HepG2 (cell line): Measurements from ENCODE around the gene ZFP36L2. TPM values are rescaled to one million over a fixed set of nuclear protein-coding genes. Genes with fewer than 3 reads are reported as not detected.
A peak's percentile ranks its signal among the peaks of the same experiment; 100 is the strongest.

ENCODE experiments used
- CBFB ChIP-seq: sonication (generic); formaldehyde crosslinking; IDR thresholded peaks from 2 replicates; pipeline ENCODE4 v1.4.0; 2020; ENCODE audit warnings: missing genetic modification reagents
- GATAD1 ChIP-seq: IDR thresholded peaks from 2 replicates; pipeline ENCODE4 v1.6.1; 2016; ENCODE audit warnings: missing genetic modification reagents, missing compliant biosample characterization
- NFE2 ChIP-seq: sonication (generic); formaldehyde crosslinking; IDR thresholded peaks from 2 replicates; pipeline ENCODE4 v1.4.0; 2020; ENCODE audit warnings: missing genetic modification reagents
- SNAI1 ChIP-seq: sonication (generic); formaldehyde crosslinking; IDR thresholded peaks from 2 replicates; pipeline ENCODE4 v1.5.0; 2020; ENCODE audit warnings: mild to moderate bottlenecking, missing genetic modification reagents, borderline replicate concordance
- SPEN ChIP-seq: sonication (generic); formaldehyde crosslinking; IDR thresholded peaks from 2 replicates; pipeline ENCODE4 v1.5.1; 2020; ENCODE audit warnings: low read depth, mild to moderate bottlenecking, missing genetic modification reagents
- SUZ12 ChIP-seq: fragments of 150-350 bp; IDR thresholded peaks from 2 replicates; pipeline ENCODE4 v1.6.1; 2014; ENCODE audit warnings: low read depth, low read length
- TBP ChIP-seq: sonication (generic); formaldehyde crosslinking; IDR thresholded peaks from 2 replicates; pipeline ENCODE4 v1.5.0; 2020; ENCODE audit warnings: missing genetic modification reagents
- TBX3 ChIP-seq: fragments of 450-650 bp; IDR thresholded peaks from 2 replicates; pipeline ENCODE4 v1.6.1; 2017; ENCODE audit warnings: antibody characterized with exemption, mild to moderate bottlenecking, inconsistent platforms, borderline replicate concordance
- ZC3H13 ChIP-seq: sonication (generic); formaldehyde crosslinking; IDR thresholded peaks from 2 replicates; pipeline ENCODE4 v1.8.1; 2023; ENCODE audit warnings: mild to moderate bottlenecking, missing genetic modification reagents, moderate library complexity
- ZFY ChIP-seq: sonication (generic); formaldehyde crosslinking; IDR thresholded peaks from 2 replicates; pipeline ENCODE4 v1.4.0; 2020; ENCODE audit warnings: missing genetic modification reagents
- ZNF333 ChIP-seq: sonication (generic); formaldehyde crosslinking; IDR thresholded peaks from 2 replicates; pipeline ENCODE4 v1.4.0; 2020; ENCODE audit warnings: mild to moderate bottlenecking, missing genetic modification reagents, borderline replicate concordance
- ZNF724P ChIP-seq: sonication (generic); formaldehyde crosslinking; IDR thresholded peaks from 2 replicates; pipeline ENCODE4 v1.8.0; 2022; ENCODE audit warnings: missing genetic modification reagents, borderline replicate concordance
- ZNF788 ChIP-seq: sonication (generic); formaldehyde crosslinking; IDR thresholded peaks from 2 replicates; pipeline ENCODE4 v1.5.0; 2020; ENCODE audit warnings: mild to moderate bottlenecking, missing genetic modification reagents, borderline replicate concordance
- polyA plus RNA-seq, 8 experiments: library from polyadenylated mRNA; depleted of rRNA in 3 of 8; stranded (reverse) in 7 of 8; unstranded in 1 of 8; fragments of >200 nt; fragmentation: Illumina TruSeq in 4 of 8; extraction: Trizol in 4 of 8; gene quantifications; 2 replicates each; pipeline versions ENCODE4 v1.2.1 to v1.2.3, GENCODE V29; 2011 to 2016; ENCODE audit warnings: low read depth in 4 of 8, missing spikeins in 1 of 8, mixed read lengths in 1 of 8; ENCODE audit not compliant: insufficient read depth in 1 of 8
- total RNA-seq, 5 experiments: library from RNA; depleted of rRNA; stranded (reverse); fragments of >200 nt; fragmentation: Illumina TruSeq; extraction: Trizol; gene quantifications; 2 replicates each; pipeline ENCODE4 v1.2.3, GENCODE V29; 2016; ENCODE audit warnings: low read depth in 1 of 5
- TF ChIP-seq, protein P1 (sequence below): sonication (generic); formaldehyde crosslinking; IDR thresholded peaks from 2 replicates; pipeline ENCODE4 v1.5.0; 2020; ENCODE audit warnings: missing genetic modification reagents, mild to moderate bottlenecking, borderline replicate concordance
- TF ChIP-seq, protein P2 (sequence below): sonication (generic); formaldehyde crosslinking; IDR thresholded peaks from 2 replicates; pipeline ENCODE4 v1.8.1; 2022; ENCODE audit warnings: low read depth, mild to moderate bottlenecking, missing genetic modification reagents
- TF ChIP-seq, protein P3 (sequence below): sonication (generic); formaldehyde crosslinking; IDR thresholded peaks from 2 replicates; pipeline ENCODE4 v1.5.1; 2020; ENCODE audit warnings: missing genetic modification reagents, mild to moderate bottlenecking, borderline replicate concordance
- TF ChIP-seq, protein P4 (sequence below): sonication (generic); formaldehyde crosslinking; IDR thresholded peaks from 2 replicates; pipeline ENCODE4 v1.4.0; 2020; ENCODE audit warnings: mild to moderate bottlenecking, missing genetic modification reagents, borderline replicate concordance
- TF ChIP-seq, protein P5 (sequence below): sonication (generic); formaldehyde crosslinking; conservative IDR thresholded peaks from 2 replicates; pipeline ENCODE4 v1.4.0; 2020; ENCODE audit warnings: missing genetic modification reagents

Gene ZFP36L2
- total and polyA plus RNA-seq, 2 of the 13 experiments (the other 11 are each of a cell fraction or from before 2014, with no cell fraction given) = 11.2 to 21.8 TPM

DNA sequence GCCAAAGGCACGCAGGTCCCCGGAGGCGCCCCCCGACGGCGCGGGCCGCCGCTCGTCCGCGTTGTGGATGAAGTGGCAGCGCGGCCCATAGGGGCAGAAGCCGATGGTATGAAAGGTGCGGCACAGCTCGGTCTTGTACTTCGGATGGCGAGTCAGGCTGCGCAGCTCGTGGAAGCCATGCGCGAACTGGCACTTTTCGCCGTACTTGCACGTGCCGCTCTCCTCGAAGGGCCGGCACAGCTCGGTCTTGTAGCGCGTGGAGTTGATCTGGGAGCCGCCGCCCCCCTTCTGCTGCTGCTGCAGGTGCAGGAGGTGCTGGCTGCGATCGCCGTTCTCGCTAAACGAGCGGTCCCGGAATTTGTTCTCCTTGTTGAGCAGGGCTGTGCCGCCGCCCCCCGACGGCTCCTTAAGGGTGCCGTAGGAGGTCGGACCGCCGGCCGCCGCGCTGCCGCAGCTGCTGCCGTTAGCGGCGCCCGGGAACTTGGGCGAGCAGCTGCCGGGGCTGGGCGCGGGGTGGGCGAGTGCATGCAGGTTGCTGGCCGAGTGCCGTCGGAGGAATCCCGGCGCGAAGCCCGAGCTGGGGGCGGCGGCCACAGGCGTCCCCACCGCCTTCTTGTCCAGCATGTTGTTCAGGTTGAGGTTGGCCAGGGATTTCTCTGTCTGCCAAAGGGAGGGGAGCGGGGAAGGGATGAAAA, 1.2 kb downstream of the ZFP36L2 start (continued):
- TF ChIP-seq, protein P1, sequence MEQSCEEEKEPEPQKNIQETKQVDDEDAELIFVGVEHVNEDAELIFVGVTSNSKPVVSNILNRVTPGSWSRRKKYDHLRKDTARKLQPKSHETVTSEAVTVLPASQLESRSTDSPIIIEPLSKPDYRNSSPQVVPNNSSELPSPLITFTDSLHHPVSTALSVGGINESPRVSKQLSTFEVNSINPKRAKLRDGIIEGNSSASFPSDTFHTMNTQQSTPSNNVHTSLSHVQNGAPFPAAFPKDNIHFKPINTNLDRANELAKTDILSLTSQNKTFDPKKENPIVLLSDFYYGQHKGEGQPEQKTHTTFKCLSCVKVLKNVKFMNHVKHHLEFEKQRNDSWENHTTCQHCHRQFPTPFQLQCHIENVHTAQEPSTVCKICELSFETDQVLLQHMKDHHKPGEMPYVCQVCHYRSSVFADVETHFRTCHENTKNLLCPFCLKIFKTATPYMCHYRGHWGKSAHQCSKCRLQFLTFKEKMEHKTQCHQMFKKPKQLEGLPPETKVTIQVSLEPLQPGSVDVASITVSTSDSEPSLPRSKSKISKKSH (CRISPR knock-in tag) = peak; percentile 94
- TF ChIP-seq ZNF333 (no peak), ZNF724P (peak; percentile 85; the same call in 1 of the 2 replicates), SNAI1 (CRISPR knock-in tag) (no peak), ZNF788 (CRISPR knock-in tag) (peak; percentile 67), ZC3H13 (CRISPR knock-in tag) (peak; percentile 93; the same call in 1 of the 2 replicates), TBX3 (no peak), TBP (CRISPR knock-in tag) (no peak), CBFB (no peak), ZFY (CRISPR knock-in tag) (no peak; the same call in 1 of the 2 replicates), SUZ12 (no peak), GATAD1 (CRISPR knock-in tag) (peak; percentile 49; the same call in 1 of the 2 replicates), NFE2 (no peak), SPEN (CRISPR knock-in tag) (no peak; the same call in 1 of the 2 replicates)
- TF ChIP-seq, protein P2, sequence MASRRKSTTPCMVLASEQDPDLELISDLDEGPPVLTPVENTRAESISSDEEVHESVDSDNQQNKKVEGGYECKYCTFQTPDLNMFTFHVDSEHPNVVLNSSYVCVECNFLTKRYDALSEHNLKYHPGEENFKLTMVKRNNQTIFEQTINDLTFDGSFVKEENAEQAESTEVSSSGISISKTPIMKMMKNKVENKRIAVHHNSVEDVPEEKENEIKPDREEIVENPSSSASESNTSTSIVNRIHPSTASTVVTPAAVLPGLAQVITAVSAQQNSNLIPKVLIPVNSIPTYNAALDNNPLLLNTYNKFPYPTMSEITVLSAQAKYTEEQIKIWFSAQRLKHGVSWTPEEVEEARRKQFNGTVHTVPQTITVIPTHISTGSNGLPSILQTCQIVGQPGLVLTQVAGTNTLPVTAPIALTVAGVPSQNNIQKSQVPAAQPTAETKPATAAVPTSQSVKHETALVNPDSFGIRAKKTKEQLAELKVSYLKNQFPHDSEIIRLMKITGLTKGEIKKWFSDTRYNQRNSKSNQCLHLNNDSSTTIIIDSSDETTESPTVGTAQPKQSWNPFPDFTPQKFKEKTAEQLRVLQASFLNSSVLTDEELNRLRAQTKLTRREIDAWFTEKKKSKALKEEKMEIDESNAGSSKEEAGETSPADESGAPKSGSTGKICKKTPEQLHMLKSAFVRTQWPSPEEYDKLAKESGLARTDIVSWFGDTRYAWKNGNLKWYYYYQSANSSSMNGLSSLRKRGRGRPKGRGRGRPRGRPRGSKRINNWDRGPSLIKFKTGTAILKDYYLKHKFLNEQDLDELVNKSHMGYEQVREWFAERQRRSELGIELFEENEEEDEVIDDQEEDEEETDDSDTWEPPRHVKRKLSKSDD (CRISPR knock-in tag) = no peak
- TF ChIP-seq, protein P3, sequence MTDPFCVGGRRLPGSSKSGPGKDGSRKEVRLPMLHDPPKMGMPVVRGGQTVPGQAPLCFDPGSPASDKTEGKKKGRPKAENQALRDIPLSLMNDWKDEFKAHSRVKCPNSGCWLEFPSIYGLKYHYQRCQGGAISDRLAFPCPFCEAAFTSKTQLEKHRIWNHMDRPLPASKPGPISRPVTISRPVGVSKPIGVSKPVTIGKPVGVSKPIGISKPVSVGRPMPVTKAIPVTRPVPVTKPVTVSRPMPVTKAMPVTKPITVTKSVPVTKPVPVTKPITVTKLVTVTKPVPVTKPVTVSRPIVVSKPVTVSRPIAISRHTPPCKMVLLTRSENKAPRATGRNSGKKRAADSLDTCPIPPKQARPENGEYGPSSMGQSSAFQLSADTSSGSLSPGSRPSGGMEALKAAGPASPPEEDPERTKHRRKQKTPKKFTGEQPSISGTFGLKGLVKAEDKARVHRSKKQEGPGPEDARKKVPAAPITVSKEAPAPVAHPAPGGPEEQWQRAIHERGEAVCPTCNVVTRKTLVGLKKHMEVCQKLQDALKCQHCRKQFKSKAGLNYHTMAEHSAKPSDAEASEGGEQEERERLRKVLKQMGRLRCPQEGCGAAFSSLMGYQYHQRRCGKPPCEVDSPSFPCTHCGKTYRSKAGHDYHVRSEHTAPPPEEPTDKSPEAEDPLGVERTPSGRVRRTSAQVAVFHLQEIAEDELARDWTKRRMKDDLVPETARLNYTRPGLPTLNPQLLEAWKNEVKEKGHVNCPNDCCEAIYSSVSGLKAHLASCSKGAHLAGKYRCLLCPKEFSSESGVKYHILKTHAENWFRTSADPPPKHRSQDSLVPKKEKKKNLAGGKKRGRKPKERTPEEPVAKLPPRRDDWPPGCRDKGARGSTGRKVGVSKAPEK (CRISPR knock-in tag) = no peak
- TF ChIP-seq, protein P4, sequence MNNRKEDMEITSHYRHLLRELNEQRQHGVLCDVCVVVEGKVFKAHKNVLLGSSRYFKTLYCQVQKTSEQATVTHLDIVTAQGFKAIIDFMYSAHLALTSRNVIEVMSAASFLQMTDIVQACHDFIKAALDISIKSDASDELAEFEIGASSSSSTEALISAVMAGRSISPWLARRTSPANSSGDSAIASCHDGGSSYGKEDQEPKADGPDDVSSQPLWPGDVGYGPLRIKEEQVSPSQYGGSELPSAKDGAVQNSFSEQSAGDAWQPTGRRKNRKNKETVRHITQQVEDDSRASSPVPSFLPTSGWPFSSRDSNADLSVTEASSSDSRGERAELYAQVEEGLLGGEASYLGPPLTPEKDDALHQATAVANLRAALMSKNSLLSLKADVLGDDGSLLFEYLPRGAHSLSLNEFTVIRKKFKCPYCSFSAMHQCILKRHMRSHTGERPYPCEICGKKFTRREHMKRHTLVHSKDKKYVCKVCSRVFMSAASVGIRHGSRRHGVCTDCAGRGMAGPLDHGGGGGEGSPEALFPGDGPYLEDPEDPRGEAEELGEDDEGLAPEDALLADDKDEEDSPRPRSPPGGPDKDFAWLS (CRISPR knock-in tag) = no peak
- TF ChIP-seq, protein P5, sequence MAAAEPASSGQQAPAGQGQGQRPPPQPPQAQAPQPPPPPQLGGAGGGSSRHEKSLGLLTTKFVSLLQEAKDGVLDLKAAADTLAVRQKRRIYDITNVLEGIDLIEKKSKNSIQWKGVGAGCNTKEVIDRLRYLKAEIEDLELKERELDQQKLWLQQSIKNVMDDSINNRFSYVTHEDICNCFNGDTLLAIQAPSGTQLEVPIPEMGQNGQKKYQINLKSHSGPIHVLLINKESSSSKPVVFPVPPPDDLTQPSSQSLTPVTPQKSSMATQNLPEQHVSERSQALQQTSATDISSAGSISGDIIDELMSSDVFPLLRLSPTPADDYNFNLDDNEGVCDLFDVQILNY (CRISPR knock-in tag) = no peak
